ENCODE results near the gene NRSN1.

NRSN1 gene

DNA sequence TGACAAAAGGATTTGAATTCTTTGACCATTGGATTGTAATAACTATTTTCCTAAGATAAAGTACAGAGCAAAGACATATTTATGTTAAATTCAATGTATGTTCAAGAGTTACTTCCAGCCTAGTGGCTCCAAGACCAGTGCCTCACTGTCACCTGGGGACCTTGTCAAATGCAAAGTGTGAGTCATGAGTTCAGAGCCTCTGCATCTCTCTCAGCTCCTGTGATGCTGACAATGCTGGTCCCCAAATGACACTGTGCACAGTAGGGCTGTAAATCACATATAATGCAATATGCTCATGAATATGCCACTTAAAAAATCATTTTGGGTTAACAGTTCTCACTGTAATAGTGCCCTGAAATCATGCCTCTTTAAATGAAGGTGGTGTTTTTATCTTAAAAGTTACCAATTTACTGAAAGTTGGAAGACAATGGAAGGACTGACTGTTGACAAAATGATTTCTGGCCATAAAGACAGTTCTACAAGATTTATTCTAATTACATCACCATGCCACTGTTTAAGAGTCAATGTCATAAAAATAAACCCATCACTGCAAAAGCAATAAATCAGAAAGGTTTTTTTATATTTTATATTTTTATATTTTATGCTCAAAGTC lies 62.1 kb downstream of the NRSN1 start:
- Histone ChIP-seq H3K27me3 (no peaks in the 10 kb centered on the region), H3K9me3 (peaks cover 3% of the 10 kb centered on the region), H3K4me1 (peaks cover 15% of the 10 kb centered on the region; the same call in 1 of the 2 replicates), H3K4me3 (ENCODE audit: low read depth, low read length) (no peak overlapping the region), H3K36me3 (no peaks in the 10 kb centered on the region)
- TF ChIP-seq, protein P1, sequence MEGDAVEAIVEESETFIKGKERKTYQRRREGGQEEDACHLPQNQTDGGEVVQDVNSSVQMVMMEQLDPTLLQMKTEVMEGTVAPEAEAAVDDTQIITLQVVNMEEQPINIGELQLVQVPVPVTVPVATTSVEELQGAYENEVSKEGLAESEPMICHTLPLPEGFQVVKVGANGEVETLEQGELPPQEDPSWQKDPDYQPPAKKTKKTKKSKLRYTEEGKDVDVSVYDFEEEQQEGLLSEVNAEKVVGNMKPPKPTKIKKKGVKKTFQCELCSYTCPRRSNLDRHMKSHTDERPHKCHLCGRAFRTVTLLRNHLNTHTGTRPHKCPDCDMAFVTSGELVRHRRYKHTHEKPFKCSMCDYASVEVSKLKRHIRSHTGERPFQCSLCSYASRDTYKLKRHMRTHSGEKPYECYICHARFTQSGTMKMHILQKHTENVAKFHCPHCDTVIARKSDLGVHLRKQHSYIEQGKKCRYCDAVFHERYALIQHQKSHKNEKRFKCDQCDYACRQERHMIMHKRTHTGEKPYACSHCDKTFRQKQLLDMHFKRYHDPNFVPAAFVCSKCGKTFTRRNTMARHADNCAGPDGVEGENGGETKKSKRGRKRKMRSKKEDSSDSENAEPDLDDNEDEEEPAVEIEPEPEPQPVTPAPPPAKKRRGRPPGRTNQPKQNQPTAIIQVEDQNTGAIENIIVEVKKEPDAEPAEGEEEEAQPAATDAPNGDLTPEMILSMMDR (IDR thresholded peaks at IDR 0.05; ENCODE audit: low read depth, low read length), result no peak
- DNase-seq, result no peak

DNA sequence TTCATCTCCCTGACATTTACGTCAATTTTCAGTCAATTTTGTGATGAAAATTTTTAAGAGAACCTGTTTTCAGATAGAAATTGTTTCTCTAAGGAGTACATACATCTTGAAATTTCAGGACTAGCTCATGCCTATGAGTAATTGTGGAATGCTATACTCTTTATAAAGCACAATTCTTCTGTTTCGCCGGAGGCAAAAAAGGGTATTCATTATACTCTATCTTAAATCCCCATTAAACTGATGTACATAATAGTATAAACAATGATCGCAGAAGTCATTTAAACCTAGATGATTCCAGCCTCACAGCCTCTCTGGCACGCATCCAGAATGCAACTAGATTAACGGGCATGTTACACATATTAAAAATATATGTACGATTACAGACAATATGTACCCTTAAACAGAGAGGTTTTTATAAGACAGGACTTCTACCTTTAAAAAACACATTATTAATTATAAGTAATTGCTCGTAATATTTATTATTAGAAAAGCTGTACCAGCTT lies 62.6 kb downstream of the NRSN1 start:
- peaks cover 15% of the 10 kb centered on the region; the same call in 1 of the 2 replicates for H3K4me1 ChIP-seq
- DNase-seq, result peak; percentile 65
- 0 out of 2 replicates have a peak overlapping the region, but pooled peaks have one; percentile 1 for H3K4me3 ChIP-seq (ENCODE audit: low read depth, low read length)
- peaks cover 3% of the 10 kb centered on the region for H3K9me3 ChIP-seq
- TF ChIP-seq, protein P1 (IDR thresholded peaks at IDR 0.05; ENCODE audit: low read depth, low read length), result no peak
- H3K36me3 ChIP-seq, result no peaks in the 10 kb centered on the region
- no peaks in the 10 kb centered on the region for H3K27me3 ChIP-seq

DNA sequence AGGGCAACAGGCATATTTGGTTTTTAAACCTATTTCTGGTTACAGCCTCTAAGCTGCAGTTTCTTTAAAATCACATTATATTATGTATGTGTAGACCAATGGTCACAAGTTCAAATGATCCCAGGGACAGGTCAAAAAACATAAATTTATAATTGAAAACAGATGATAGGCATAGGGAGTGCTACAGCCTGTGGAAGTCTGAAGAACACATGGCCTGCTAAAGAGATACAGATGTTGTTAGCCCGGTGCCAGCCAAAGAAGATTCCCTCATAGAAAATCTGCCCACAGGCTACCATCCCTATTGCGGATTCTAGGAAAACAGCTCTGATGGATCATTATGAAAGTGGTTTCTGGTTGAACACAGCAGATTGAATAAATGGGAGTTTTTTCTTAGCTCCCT lies 65.3 kb downstream of the NRSN1 start:
- peak; percentile 44 for DNase-seq
- Histone ChIP-seq H3K4me1 (peaks cover 22% of the 10 kb centered on the region; the same call in 1 of the 2 replicates), H3K27me3 (no peaks in the 10 kb centered on the region), H3K4me3 (ENCODE audit: low read depth, low read length) (no peak overlapping the region), H3K36me3 (no peaks in the 10 kb centered on the region), H3K9me3 (peaks cover 3% of the 10 kb centered on the region)
- TF ChIP-seq, protein P1 (IDR thresholded peaks at IDR 0.05; ENCODE audit: low read depth, low read length), result no peak

DNA sequence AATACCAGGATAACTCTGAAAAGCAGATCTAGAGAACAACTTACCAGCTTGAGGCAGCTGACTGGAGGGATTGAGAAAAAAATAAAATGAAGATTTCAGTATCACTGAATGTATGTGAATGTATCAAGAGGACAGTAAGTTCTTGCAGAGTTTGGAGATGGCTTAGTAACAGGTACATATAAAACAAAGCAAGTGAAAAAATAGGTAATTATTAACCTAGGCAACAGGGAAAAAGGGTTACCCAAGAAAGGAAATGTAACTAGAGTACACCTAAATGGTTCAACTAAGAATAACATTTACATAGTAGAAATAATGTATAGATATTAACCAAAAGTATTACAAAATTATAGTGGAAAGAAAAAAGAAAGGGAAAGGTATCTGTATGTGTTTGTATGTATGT lies 67.3 kb downstream of the NRSN1 start:
- H3K9me3 ChIP-seq, result peaks cover 3% of the 10 kb centered on the region
- H3K27me3 ChIP-seq, result no peaks in the 10 kb centered on the region
- no peaks in the 10 kb centered on the region for H3K36me3 ChIP-seq
- TF ChIP-seq, protein P1 (IDR thresholded peaks at IDR 0.05; ENCODE audit: low read depth, low read length), result no peak
- DNase-seq, result no peak
- H3K4me1 ChIP-seq, result peaks cover 19% of the 10 kb centered on the region; the same call in 1 of the 2 replicates
- no peak overlapping the region for H3K4me3 ChIP-seq (ENCODE audit: low read depth, low read length)

DNA sequence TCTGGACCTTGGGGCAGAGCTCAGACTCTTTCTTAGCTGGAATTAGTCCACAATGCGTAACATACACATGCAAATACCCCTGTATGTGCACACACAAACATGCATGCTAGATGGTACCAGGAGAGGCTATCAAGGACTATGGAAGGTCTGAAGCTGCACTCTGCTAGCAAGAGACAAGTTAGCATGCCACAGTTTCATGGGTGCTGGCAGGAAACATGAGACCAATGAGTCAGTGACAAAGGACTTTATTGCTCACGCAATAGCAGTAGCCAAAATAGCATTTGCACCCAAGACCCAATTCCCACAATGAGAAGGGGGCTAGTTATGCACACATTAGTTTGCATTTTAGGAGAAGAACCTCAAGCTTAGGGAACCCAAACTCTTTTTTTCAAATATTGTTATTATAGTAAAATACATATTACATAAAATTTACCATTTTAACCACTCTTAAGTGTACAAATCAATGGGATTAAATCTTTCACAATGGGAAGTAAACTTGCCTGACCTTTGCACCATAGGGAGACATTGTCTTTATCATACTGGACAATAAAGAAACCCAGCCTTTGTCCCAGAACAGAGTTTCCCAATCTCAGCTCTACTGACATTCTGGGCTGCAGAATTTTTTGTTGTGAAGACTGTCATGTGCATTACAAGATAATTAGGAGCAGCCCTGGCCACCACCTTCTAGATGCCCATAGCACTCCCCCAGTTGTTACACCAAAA lies 69.1 kb downstream of the NRSN1 start:
- no peaks in the 10 kb centered on the region for H3K27me3 ChIP-seq
- H3K4me1 ChIP-seq, result peaks cover 14% of the 10 kb centered on the region; the same call in 1 of the 2 replicates
- no peak for DNase-seq
- TF ChIP-seq, protein P1 (IDR thresholded peaks at IDR 0.05; ENCODE audit: low read depth, low read length), result no peak
- no peaks in the 10 kb centered on the region for H3K36me3 ChIP-seq
- peaks cover 3% of the 10 kb centered on the region for H3K9me3 ChIP-seq
- no peak overlapping the region for H3K4me3 ChIP-seq (ENCODE audit: low read depth, low read length)
